Measurements from ENCODE around the gene TACC2. TPM values are rescaled to one million over a fixed set of nuclear protein-coding genes. Genes with fewer than 3 reads are reported as not detected.

TACC2 gene
- total and polyA plus RNA-seq, 8 donors, result 29.0 to 102 (median 52.9) TPM

DNA sequence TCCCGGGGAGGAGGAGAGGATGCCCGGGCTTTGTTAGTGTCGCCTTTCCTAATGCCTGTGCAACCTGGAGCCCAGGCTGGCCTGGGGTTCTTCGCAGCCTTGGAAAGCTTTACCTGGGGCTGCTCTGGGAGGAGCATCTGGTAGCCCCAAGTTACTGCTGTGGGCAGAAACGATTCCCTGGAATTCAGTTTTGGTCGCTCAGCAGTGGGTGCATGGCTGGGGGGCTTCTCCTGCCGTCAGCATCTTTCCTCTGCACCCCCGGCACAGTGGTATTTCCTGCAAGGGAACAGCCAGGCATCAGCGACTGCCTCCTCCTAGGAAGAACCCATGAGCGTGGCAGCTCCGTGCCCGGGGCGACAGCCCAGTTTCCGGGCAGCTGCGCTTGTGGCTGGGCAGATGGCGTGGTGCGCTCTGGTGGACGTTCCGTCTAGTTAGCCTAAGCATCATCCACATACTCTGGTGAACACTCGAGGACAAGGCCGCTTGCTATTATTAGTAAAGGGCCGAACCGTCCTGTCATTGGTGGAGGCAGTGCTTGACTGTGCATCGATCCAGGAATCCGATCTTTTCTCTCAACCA lies 175.1 kb downstream of the TACC2 start:
- no peak for TF ChIP-seq POLR2AphosphoS5 (IDR thresholded peaks at IDR 0.05)
- TF ChIP-seq POLR2A (IDR thresholded peaks at IDR 0.05), result no peak
- no peak for TF ChIP-seq EP300 (IDR thresholded peaks at IDR 0.05)
- no peak for TF ChIP-seq CTCF (IDR thresholded peaks at IDR 0.05)
- whole genome bisulfite sequencing, 5 donors, result 41 to 67% (median 58%) methylated on average over 15 to 25 of the region's 25 CpGs
- Histone ChIP-seq H3K27me3 (peaks cover 0 to 29% (median 6%) of the 10 kb centered on the region in 3 donors), H3K36me3 (peaks cover 0 to 7% (median 3%) of the 10 kb centered on the region in 4 donors), H3K9me3 (no peaks in the 10 kb centered on the region), H3K27ac (peak overlapping the region in 2 of 5 donors; percentile 34 to 60), H3K4me3 (peak overlapping the region; percentile 41 to 47 (median 45)), H3K4me1 (peaks cover 36 to 56% (median 44%) of the 10 kb centered on the region in 4 donors)
- DNase-seq, result peak in 1 of 2 donors; percentile 78
- intact Hi-C loops (cut with DNase I; ENCODE audit: low total_unique reads), result no loop called here

DNA sequence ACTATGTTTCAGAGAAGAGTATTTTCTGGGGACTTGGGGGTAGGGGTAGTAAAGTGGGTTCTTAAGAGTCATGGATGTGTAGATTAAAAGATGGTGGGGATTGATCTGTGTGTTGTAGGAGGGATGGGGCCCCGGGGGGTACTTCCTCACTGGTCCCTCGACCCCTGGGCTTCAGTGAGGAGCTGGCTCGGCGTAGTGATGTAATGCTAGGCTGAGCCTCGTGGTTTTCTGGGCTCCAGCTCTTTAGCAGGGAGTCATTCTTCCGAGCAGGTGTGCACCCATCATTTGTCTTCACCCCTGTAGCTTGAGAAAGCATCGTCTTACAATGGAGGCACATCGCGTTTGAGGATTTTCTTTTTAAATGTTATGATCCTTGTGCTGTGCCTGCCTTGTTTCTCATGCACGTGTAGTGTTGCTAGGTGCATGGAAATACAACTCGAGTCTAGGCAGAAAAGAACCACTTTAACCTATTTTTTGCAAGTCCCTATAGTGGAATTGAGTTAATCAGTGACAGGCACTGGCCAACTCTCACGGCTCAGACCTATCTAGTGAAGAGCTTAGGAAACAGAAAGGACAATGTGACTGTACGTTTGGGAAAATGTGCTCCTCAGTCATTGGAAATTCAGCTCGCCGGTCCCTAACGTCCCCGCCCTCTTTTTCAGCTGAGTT lies 176.0 kb downstream of the TACC2 start:
- DNase-seq, result peak; percentile 60 to 73
- intact Hi-C loops (cut with DNase I; ENCODE audit: low total_unique reads), result no loop called here
- TF ChIP-seq POLR2A (IDR thresholded peaks at IDR 0.05), result no peak
- TF ChIP-seq CTCF (IDR thresholded peaks at IDR 0.05), result no peak
- no peak for TF ChIP-seq POLR2AphosphoS5 (IDR thresholded peaks at IDR 0.05)
- TF ChIP-seq EP300 (IDR thresholded peaks at IDR 0.05), result no peak
- peaks cover 0 to 5% (median 0%) of the 10 kb centered on the region in 4 donors for H3K36me3 ChIP-seq
- H3K9me3 ChIP-seq, result no peaks in the 10 kb centered on the region
- peaks cover 31 to 52% (median 41%) of the 10 kb centered on the region in 4 donors for H3K4me1 ChIP-seq
- peak overlapping the region in 1 of 5 donors; percentile 60 for H3K27ac ChIP-seq
- peaks cover 0 to 29% (median 6%) of the 10 kb centered on the region in 3 donors for H3K27me3 ChIP-seq
- no peak overlapping the region for H3K4me3 ChIP-seq
- 24 to 55% (median 33%) methylated on average over 17 of the region's 17 CpGs for WGBS, 5 donors

DNA sequence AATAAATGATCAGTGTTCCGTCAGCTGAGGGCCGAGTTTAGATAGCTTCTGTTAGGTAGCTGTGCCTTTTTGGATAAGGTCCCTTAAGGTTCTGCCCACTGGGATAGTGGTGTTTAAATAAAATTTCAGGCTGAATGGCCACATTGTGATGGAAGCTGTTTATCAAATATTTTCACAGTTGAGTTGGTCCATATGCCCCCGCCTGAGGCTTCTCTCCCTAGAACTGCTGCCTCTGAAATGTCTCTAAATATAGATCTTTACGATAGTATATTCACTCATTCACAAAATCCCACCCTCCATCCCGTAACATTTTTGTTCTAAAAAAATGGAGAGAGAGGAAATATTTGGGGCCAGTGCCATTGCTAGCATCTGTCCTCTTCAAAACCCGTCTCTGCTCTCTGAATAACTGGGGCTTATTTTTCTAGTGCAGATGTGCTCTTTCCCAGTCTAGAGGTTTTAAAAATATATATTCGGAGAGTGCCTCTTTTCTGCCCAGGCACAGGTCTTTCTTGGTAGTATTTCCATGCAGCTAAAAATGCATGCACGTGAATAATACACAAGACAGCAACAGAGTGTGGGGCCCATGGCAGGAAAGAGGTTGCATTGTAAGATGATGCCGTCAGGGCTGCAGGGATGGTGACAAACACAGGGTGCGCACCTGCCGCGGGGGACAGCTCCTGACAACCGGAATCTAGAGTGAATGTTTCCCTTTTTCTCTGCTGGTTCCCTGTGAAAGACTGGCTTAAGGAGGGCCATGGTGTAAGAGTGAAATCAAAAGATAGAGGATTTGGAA lies 176.7 kb downstream of the TACC2 start:
- intact Hi-C loops (cut with DNase I; ENCODE audit: low total_unique reads), result no loop called here
- peak overlapping the region in 1 of 5 donors; percentile 60 for H3K27ac ChIP-seq
- no peak overlapping the region for H3K4me3 ChIP-seq
- peaks cover 0 to 29% (median 6%) of the 10 kb centered on the region in 3 donors for H3K27me3 ChIP-seq
- peaks cover 31 to 56% (median 41%) of the 10 kb centered on the region in 4 donors for H3K4me1 ChIP-seq
- WGBS, 5 donors, result 38 to 62% (median 56%) methylated on average over 13 of the region's 13 CpGs
- no peak for DNase-seq
- peaks cover 0 to 5% (median 0%) of the 10 kb centered on the region in 4 donors for H3K36me3 ChIP-seq
- H3K9me3 ChIP-seq, result no peaks in the 10 kb centered on the region
- no peak for TF ChIP-seq CTCF (IDR thresholded peaks at IDR 0.05)
- no peak for TF ChIP-seq EP300 (IDR thresholded peaks at IDR 0.05)
- TF ChIP-seq POLR2AphosphoS5 (IDR thresholded peaks at IDR 0.05), result no peak
- no peak for TF ChIP-seq POLR2A (IDR thresholded peaks at IDR 0.05)

DNA sequence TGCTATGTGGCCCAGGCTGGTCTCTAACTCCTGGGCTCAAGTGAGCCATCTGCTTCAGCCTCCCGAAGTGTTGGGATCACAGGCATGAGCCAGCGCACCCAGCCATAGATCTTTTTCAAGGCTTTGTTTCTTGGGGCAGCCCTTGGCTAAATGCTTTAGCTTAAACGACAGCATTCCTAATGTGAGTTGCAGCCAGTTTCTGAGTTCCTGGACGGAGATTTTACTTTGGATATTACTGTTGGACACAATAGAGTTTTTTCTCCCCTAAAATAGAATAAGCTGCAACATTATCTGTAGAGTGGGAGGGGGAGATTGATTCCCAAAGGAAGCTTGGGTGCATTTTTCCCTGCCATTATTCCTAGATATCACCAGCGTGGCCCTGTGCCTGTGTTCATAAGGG lies 179.1 kb downstream of the TACC2 start:
- peaks cover 0 to 5% (median 0%) of the 10 kb centered on the region in 4 donors for H3K36me3 ChIP-seq
- H3K27ac ChIP-seq, result peak overlapping the region in 1 of 5 donors; percentile 52
- WGBS, 5 donors, result 76 to 91% (median 86%) methylated on average over 5 of the region's 5 CpGs
- H3K4me3 ChIP-seq, result no peak overlapping the region
- TF ChIP-seq EP300 (IDR thresholded peaks at IDR 0.05), result no peak
- no peak for TF ChIP-seq POLR2AphosphoS5 (IDR thresholded peaks at IDR 0.05)
- TF ChIP-seq POLR2A (IDR thresholded peaks at IDR 0.05), result no peak
- TF ChIP-seq CTCF (IDR thresholded peaks at IDR 0.05), result no peak
- no peak for DNase-seq
- H3K9me3 ChIP-seq, result no peaks in the 10 kb centered on the region
- H3K27me3 ChIP-seq, result peaks cover 0 to 20% (median 3%) of the 10 kb centered on the region in 3 donors
- H3K4me1 ChIP-seq, result peaks cover 23 to 67% (median 47%) of the 10 kb centered on the region in 4 donors
- intact Hi-C loops (cut with DNase I; ENCODE audit: low total_unique reads), result no loop called here
